Measurements from ENCODE around the gene MVD. TPM values are rescaled to one million over a fixed set of nuclear protein-coding genes. Genes with fewer than 3 reads are reported as not detected.

The MVD gene
- total and polyA plus RNA-seq, 2 of the 13 experiments (the other 11 are each of a cell fraction or from before 2014, with no cell fraction given), result 28.1 to 187 TPM

GRCh38 chr16:88651276-88651988 lies 11.5 kb downstream of the MVD start (continued):
- peak; percentile 99 for TF ChIP-seq TRAFD1 (CRISPR knock-in tag; IDR thresholded peaks at IDR 0.05; ENCODE audit: borderline replicate concordance)
- no peak for TF ChIP-seq ATM (IDR thresholded peaks at IDR 0.05; ENCODE audit: borderline replicate concordance)
- no peak for TF ChIP-seq ZNF577 (CRISPR knock-in tag; IDR thresholded peaks at IDR 0.05; ENCODE audit: borderline replicate concordance, low read depth)
- no peak for TF ChIP-seq ZNF780A (CRISPR knock-in tag; IDR thresholded peaks at IDR 0.05)
- no peak for TF ChIP-seq ZNF496 (CRISPR knock-in tag; IDR thresholded peaks at IDR 0.05; ENCODE audit: insufficient replicate concordance)
- no peak; the same call in 1 of the 2 replicates for TF ChIP-seq GATA4 (IDR thresholded peaks at IDR 0.05; ENCODE audit: borderline replicate concordance, low read depth)
- TF ChIP-seq ZNF740 (CRISPR knock-in tag; IDR thresholded peaks at IDR 0.05), result peak; percentile 10; the same call in 1 of the 2 replicates
- TF ChIP-seq EZH2 (conservative IDR thresholded peaks at IDR 0.05; ENCODE audit: low read depth, low read length), result no peak
- TF ChIP-seq CENPBD1 (CRISPR knock-in tag; IDR thresholded peaks at IDR 0.05; ENCODE audit: borderline replicate concordance, low read depth), result no peak
- TF ChIP-seq ZNF639 (CRISPR knock-in tag; conservative IDR thresholded peaks at IDR 0.05), result peak; percentile 73; the same call in 1 of the 2 replicates
- peak; percentile 90 for TF ChIP-seq ARID4A (CRISPR knock-in tag; IDR thresholded peaks at IDR 0.05; ENCODE audit: borderline replicate concordance)
- TF ChIP-seq CTCF (CRISPR knock-in tag; IDR thresholded peaks at IDR 0.05), result peak; percentile 43
- TF ChIP-seq TOPORS (CRISPR knock-in tag; IDR thresholded peaks at IDR 0.05), result peak; percentile 70; the same call in 1 of the 2 replicates
- no peak for TF ChIP-seq ZMYM4 (CRISPR knock-in tag; IDR thresholded peaks at IDR 0.05)

Measured in HepG2 (cell line).